ENCODE measurements around the gene POLDIP3.
A peak's percentile ranks its signal among the peaks of the same experiment; 100 is the strongest.

The POLDIP3 gene

GRCh38 chr22:42642806-42643633 is 28.3 kb upstream of the POLDIP3 start:
- peak; percentile 57 for DNase-seq (ENCODE audit: extremely low spot score)
- CTCF ChIA-PET = interaction anchor here (0.8 to 10.4 kb wide), 4 partner anchors 15 to 224 kb away, joined by 3 to 61 read pairs (median 4); no protein-coding TSS in a partner anchor
- no peak for TF ChIP-seq CTCF (IDR thresholded peaks at IDR 0.05; ENCODE audit: control extremely low read depth, extremely low read depth, low read depth, missing control alignments)
- POLR2A ChIA-PET = interaction anchor here (1.1 kb wide), 1 partner anchor 20 kb away, joined by 3 read pairs; no protein-coding TSS in a partner anchor

- ChIA-PET POLR2A (no interaction called here), CTCF (interaction anchor here (10.4 kb wide), 1 partner anchor 19 kb away, joined by 61 read pairs; no protein-coding TSS in a partner anchor)
- no peak for TF ChIP-seq CTCF (IDR thresholded peaks at IDR 0.05; ENCODE audit: control extremely low read depth, extremely low read depth, low read depth, missing control alignments)
- DNase-seq (ENCODE audit: extremely low spot score) = no peak
These were observed 27.2 kb upstream of the POLDIP3 start for GRCh38 chr22:42641801-42642413.

- CTCF ChIA-PET = interaction anchor here (10.4 kb wide), 1 partner anchor 17 kb away, joined by 61 read pairs; no protein-coding TSS in a partner anchor
- no peak for TF ChIP-seq CTCF (IDR thresholded peaks at IDR 0.05; ENCODE audit: control extremely low read depth, extremely low read depth, low read depth, missing control alignments)
- no peak for DNase-seq (ENCODE audit: extremely low spot score)
- POLR2A ChIA-PET = no interaction called here
These were observed 25.0 kb upstream of the POLDIP3 start for GRCh38 chr22:42639541-42640241.

- no peak for DNase-seq (ENCODE audit: extremely low spot score)
- ChIA-PET POLR2A (no interaction called here), CTCF (interaction anchor here (0.7 to 10.4 kb wide), 5 partner anchors 8 to 24 kb away, joined by 3 to 61 read pairs (median 3); partner anchors contain the start of gene POLDIP3)
- TF ChIP-seq CTCF (IDR thresholded peaks at IDR 0.05; ENCODE audit: control extremely low read depth, extremely low read depth, low read depth, missing control alignments) = no peak
These were observed 22.9 kb upstream of the POLDIP3 start for GRCh38 chr22:42637555-42637954.

GRCh38 chr22:42636506-42636905 is 21.8 kb upstream of the POLDIP3 start:
- CTCF ChIA-PET = interaction anchor here (1.4 to 10.4 kb wide), 2 partner anchors 14 to 25 kb away, joined by 3 to 61 read pairs; no protein-coding TSS in a partner anchor
- POLR2A ChIA-PET = no interaction called here
- TF ChIP-seq CTCF (IDR thresholded peaks at IDR 0.05; ENCODE audit: control extremely low read depth, extremely low read depth, low read depth, missing control alignments) = no peak
- DNase-seq (ENCODE audit: extremely low spot score) = no peak

GRCh38 chr22:42635531-42635930 is 20.8 kb upstream of the POLDIP3 start:
- POLR2A ChIA-PET = no interaction called here
- CTCF ChIA-PET = interaction anchor here (1.3 to 10.4 kb wide), 2 partner anchors 9 to 13 kb away, joined by 3 to 61 read pairs; no protein-coding TSS in a partner anchor
- no peak for DNase-seq (ENCODE audit: extremely low spot score)
- no peak for TF ChIP-seq CTCF (IDR thresholded peaks at IDR 0.05; ENCODE audit: control extremely low read depth, extremely low read depth, low read depth, missing control alignments)
